Hepatocyte (in vitro differentiated cells): ENCODE results near the gene PIK3R5.

Experiments
- EZH2 ChIP-seq: fragments of 200-600 bp; sonication (generic); IDR thresholded peaks from 2 replicates; pipeline ENCODE4 v1.6.1; 2016; ENCODE audit warnings: antibody characterized with exemption, mild to moderate bottlenecking, borderline replicate concordance
- TF ChIP-seq, protein P1 (sequence below): fragments of 200-600 bp; sonication (generic); IDR thresholded peaks from 2 replicates; pipeline ENCODE4 v1.5.1; 2016; ENCODE audit warnings: antibody characterized with exemption, mild to moderate bottlenecking; ENCODE audit not compliant: poor library complexity

DNA sequence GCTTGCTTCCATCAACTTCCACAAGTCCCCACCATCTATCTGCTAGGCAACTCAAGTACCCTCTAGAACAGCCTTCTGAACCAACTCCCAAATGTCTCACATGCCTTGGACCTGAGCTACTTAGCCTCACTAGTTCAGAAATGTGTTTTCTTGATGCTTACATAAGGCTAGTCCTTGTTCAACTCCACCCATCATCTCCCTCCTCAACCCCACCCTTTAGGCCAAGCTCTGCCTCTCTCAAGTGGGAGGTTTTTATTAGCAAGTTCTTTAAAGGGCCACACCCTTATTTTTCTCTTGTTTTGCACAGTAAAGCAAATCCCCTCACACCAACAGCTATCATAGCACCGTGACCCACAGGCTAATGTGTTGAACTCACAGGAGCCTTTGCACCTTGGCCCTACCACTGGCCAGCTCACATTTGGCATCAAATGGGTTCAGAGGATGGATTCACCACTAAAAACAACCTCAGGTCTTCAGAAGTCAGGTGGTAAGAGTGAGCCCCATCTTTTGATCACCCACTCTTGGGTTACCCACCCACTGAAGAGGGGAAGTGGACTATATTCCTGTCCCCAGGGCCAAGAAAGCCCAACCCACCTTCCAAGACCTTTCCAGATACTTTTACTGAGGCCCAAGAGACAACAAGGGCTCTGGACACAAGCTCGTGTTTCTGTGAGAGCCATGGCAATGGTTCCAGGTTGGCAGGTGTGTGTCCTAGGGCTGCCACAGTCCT lies 12.2 kb downstream of the PIK3R5 start:
- TF ChIP-seq, protein P1, sequence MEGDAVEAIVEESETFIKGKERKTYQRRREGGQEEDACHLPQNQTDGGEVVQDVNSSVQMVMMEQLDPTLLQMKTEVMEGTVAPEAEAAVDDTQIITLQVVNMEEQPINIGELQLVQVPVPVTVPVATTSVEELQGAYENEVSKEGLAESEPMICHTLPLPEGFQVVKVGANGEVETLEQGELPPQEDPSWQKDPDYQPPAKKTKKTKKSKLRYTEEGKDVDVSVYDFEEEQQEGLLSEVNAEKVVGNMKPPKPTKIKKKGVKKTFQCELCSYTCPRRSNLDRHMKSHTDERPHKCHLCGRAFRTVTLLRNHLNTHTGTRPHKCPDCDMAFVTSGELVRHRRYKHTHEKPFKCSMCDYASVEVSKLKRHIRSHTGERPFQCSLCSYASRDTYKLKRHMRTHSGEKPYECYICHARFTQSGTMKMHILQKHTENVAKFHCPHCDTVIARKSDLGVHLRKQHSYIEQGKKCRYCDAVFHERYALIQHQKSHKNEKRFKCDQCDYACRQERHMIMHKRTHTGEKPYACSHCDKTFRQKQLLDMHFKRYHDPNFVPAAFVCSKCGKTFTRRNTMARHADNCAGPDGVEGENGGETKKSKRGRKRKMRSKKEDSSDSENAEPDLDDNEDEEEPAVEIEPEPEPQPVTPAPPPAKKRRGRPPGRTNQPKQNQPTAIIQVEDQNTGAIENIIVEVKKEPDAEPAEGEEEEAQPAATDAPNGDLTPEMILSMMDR, result no peak
- TF ChIP-seq EZH2, result no peak
